ENCODE results near the gene MBLAC1. TPM values are rescaled to one million over a fixed set of nuclear protein-coding genes. Genes with fewer than 3 reads are reported as not detected.

The MBLAC1 gene
- total and polyA plus RNA-seq, 9 of the 15 experiments (the other 6 are each of a cell fraction or from before 2014, with no cell fraction given): 0.03 to 3.1 (median 0.52) TPM

DNA sequence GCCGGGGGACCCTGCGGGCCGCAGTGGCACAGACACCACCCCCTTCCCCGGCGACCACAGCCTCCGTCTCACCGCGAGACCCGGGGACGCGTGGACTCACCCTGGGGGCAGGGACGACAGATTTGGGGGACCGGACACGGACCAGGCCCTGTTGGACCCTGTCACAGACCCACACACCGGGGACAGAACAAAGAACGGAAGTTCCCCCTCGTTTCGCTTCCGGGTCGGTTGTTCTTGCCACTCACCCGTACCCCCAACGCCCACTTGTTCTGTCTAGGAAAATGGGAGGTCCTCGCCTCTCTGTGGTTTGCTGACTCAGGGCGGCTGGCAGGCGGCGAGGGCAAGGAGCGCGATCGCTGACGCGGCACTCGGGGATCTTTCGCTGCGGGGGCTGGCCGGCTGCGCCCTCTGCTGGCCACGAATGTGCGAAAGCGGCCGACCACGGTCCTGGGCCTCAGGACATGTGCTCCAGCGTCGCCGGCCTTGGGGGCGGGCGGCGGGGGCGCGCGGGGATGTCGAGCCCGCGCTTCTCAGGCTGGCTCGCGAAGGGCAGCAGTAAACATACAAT, 45.1 kb upstream of the MBLAC1 start, which contains the start of gene ZNF3 (continued):
- TF ChIP-seq, protein P1, sequence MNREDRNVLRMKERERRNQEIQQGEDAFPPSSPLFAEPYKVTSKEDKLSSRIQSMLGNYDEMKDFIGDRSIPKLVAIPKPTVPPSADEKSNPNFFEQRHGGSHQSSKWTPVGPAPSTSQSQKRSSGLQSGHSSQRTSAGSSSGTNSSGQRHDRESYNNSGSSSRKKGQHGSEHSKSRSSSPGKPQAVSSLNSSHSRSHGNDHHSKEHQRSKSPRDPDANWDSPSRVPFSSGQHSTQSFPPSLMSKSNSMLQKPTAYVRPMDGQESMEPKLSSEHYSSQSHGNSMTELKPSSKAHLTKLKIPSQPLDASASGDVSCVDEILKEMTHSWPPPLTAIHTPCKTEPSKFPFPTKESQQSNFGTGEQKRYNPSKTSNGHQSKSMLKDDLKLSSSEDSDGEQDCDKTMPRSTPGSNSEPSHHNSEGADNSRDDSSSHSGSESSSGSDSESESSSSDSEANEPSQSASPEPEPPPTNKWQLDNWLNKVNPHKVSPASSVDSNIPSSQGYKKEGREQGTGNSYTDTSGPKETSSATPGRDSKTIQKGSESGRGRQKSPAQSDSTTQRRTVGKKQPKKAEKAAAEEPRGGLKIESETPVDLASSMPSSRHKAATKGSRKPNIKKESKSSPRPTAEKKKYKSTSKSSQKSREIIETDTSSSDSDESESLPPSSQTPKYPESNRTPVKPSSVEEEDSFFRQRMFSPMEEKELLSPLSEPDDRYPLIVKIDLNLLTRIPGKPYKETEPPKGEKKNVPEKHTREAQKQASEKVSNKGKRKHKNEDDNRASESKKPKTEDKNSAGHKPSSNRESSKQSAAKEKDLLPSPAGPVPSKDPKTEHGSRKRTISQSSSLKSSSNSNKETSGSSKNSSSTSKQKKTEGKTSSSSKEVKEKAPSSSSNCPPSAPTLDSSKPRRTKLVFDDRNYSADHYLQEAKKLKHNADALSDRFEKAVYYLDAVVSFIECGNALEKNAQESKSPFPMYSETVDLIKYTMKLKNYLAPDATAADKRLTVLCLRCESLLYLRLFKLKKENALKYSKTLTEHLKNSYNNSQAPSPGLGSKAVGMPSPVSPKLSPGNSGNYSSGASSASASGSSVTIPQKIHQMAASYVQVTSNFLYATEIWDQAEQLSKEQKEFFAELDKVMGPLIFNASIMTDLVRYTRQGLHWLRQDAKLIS (CRISPR knock-in tag; IDR thresholded peaks at IDR 0.05): peak; percentile 99
- TF ChIP-seq POLR2AphosphoS2 (IDR thresholded peaks at IDR 0.05; ENCODE audit: low read length) (peak; percentile 98), TARDBP (IDR thresholded peaks at IDR 0.05) (peak; percentile 84), SAFB2 (IDR thresholded peaks at IDR 0.05; ENCODE audit: borderline replicate concordance, low read depth, low read length, severe bottlenecking) (no peak), ATF7 (IDR thresholded peaks at IDR 0.05) (peak; percentile 91), PRPF4 (IDR thresholded peaks at IDR 0.05; ENCODE audit: insufficient read depth, low read depth, low read length, poor library complexity, severe bottlenecking) (peak; percentile 34), ZNF384 (IDR thresholded peaks at IDR 0.05; ENCODE audit: low read depth, low read length) (peak; percentile 75), ZBTB17 (CRISPR knock-in tag; IDR thresholded peaks at IDR 0.05) (peak; percentile 98), NR2C2 (CRISPR knock-in tag; IDR thresholded peaks at IDR 0.05) (peak; percentile 100), NR2C2 (tag; IDR thresholded peaks at IDR 0.05) (peak; percentile 100), SLC30A9 (CRISPR knock-in tag; IDR thresholded peaks at IDR 0.05) (no peak), SIN3A (IDR thresholded peaks at IDR 0.05; ENCODE audit: borderline replicate concordance in 2 of 2, control insufficient read depth in 1 of 2, low read depth in 2 of 2, low read length in 2 of 2) (peak; percentile 78 to 81; a peak in 3 of 4 replicates), ZNF282 (CRISPR knock-in tag; IDR thresholded peaks at IDR 0.05) (no peak), THRAP3 (IDR thresholded peaks at IDR 0.05; ENCODE audit: borderline replicate concordance) (peak; percentile 61; the same call in 1 of the 2 replicates), ZNF197 (CRISPR knock-in tag; IDR thresholded peaks at IDR 0.05; ENCODE audit: low read depth) (no peak), ZNF165 (CRISPR knock-in tag; IDR thresholded peaks at IDR 0.05; ENCODE audit: borderline replicate concordance) (0 out of 2 replicates have a peak, but pooled peaks have one; percentile 62), EGR1 (conservative IDR thresholded peaks at IDR 0.05) (peak; percentile 98)
- TF ChIP-seq, protein P2, sequence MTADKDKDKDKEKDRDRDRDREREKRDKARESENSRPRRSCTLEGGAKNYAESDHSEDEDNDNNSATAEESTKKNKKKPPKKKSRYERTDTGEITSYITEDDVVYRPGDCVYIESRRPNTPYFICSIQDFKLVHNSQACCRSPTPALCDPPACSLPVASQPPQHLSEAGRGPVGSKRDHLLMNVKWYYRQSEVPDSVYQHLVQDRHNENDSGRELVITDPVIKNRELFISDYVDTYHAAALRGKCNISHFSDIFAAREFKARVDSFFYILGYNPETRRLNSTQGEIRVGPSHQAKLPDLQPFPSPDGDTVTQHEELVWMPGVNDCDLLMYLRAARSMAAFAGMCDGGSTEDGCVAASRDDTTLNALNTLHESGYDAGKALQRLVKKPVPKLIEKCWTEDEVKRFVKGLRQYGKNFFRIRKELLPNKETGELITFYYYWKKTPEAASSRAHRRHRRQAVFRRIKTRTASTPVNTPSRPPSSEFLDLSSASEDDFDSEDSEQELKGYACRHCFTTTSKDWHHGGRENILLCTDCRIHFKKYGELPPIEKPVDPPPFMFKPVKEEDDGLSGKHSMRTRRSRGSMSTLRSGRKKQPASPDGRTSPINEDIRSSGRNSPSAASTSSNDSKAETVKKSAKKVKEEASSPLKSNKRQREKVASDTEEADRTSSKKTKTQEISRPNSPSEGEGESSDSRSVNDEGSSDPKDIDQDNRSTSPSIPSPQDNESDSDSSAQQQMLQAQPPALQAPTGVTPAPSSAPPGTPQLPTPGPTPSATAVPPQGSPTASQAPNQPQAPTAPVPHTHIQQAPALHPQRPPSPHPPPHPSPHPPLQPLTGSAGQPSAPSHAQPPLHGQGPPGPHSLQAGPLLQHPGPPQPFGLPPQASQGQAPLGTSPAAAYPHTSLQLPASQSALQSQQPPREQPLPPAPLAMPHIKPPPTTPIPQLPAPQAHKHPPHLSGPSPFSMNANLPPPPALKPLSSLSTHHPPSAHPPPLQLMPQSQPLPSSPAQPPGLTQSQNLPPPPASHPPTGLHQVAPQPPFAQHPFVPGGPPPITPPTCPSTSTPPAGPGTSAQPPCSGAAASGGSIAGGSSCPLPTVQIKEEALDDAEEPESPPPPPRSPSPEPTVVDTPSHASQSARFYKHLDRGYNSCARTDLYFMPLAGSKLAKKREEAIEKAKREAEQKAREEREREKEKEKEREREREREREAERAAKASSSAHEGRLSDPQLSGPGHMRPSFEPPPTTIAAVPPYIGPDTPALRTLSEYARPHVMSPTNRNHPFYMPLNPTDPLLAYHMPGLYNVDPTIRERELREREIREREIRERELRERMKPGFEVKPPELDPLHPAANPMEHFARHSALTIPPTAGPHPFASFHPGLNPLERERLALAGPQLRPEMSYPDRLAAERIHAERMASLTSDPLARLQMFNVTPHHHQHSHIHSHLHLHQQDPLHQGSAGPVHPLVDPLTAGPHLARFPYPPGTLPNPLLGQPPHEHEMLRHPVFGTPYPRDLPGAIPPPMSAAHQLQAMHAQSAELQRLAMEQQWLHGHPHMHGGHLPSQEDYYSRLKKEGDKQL (CRISPR knock-in tag; IDR thresholded peaks at IDR 0.05; ENCODE audit: borderline replicate concordance): 0 out of 2 replicates have a peak, but pooled peaks have one; percentile 40
